H9 (cell line): Measurements from ENCODE around the gene YPEL1. TPM values are rescaled to one million over a fixed set of nuclear protein-coding genes. Genes with fewer than 3 reads are reported as not detected.

Experiments
- DNase-seq: peaks from one replicate; pipeline ENCODE4 v3.0.0-alpha.2; 2017
- H2AFZ ChIP-seq: one replicate; pipeline ENCODE4 v1.6.1; 2013; ENCODE audit warnings: mild to moderate bottlenecking, low read length, control low read depth, moderate library complexity
- H2AK5ac ChIP-seq: 2 replicates; pipeline ENCODE4 v1.6.1; 2013; ENCODE audit warnings: low read length, control low read depth, mixed read lengths; ENCODE audit not compliant: insufficient read length
- H2BK120ac ChIP-seq: one replicate; pipeline ENCODE4 v1.6.1; 2013; ENCODE audit warnings: low read depth, mild to moderate bottlenecking, low read length, control low read depth, inconsistent platforms; ENCODE audit not compliant: poor library complexity, severe bottlenecking
- H2BK12ac ChIP-seq: 2 replicates; pipeline ENCODE4 v1.6.1; 2013; ENCODE audit warnings: low read length, control low read depth, mixed read lengths, low read depth; ENCODE audit not compliant: insufficient read length
- H2BK15ac ChIP-seq: 2 replicates; pipeline ENCODE4 v1.6.1; 2013; ENCODE audit warnings: low read depth, low read length, control low read depth
- H2BK20ac ChIP-seq: one replicate; pipeline ENCODE4 v1.6.1; 2013; ENCODE audit warnings: low read depth, mild to moderate bottlenecking, low read length, control low read depth, inconsistent platforms; ENCODE audit not compliant: poor library complexity, severe bottlenecking
- H2BK5ac ChIP-seq: 2 replicates; pipeline ENCODE4 v1.6.1; 2013; ENCODE audit warnings: low read length, control low read depth, mixed read lengths; ENCODE audit not compliant: insufficient read length
- H3K14ac ChIP-seq: 2 replicates; pipeline ENCODE4 v1.6.1; 2013; ENCODE audit warnings: low read length, control low read depth; ENCODE audit not compliant: insufficient read depth
- H3K18ac ChIP-seq: 2 replicates; pipeline ENCODE4 v1.6.1; 2013; ENCODE audit warnings: low read depth, mild to moderate bottlenecking, mixed read lengths, low read length, control low read depth; ENCODE audit not compliant: insufficient read length
- H3K23ac ChIP-seq: 2 replicates; pipeline ENCODE4 v1.6.1; 2013; ENCODE audit warnings: low read length, control low read depth, mixed read lengths, low read depth; ENCODE audit not compliant: insufficient read length
- H3K23me2 ChIP-seq: 2 replicates; pipeline ENCODE4 v1.6.1; 2013; ENCODE audit warnings: low read depth, mild to moderate bottlenecking, mixed read lengths, low read length, control low read depth; ENCODE audit not compliant: insufficient read length, poor library complexity, severe bottlenecking
- H3K27ac ChIP-seq: 2 replicates; pipeline ENCODE4 v1.5.1; 2013; ENCODE audit warnings: low read length, control low read depth, mixed read lengths, low read depth; ENCODE audit not compliant: insufficient read length
- H3K27me3 ChIP-seq: 2 replicates; pipeline ENCODE4 v1.6.1; 2013; ENCODE audit warnings: low read length, control low read depth, inconsistent platforms; ENCODE audit not compliant: insufficient read depth
- H3K4ac ChIP-seq: 2 replicates; pipeline ENCODE4 v1.6.1; 2013; ENCODE audit warnings: low read depth, mild to moderate bottlenecking, control low read depth, inconsistent platforms, low read length, moderate library complexity
- H3K4me1 ChIP-seq: 2 replicates; pipeline ENCODE4 v1.6.1; 2013; ENCODE audit warnings: low read length, control low read depth, inconsistent platforms; ENCODE audit not compliant: insufficient read depth
- H3K4me2 ChIP-seq: 2 replicates; pipeline ENCODE4 v1.6.1; 2013; ENCODE audit warnings: low read length, control low read depth, mixed read lengths; ENCODE audit not compliant: insufficient read length, insufficient read depth
- H3K56ac ChIP-seq: 2 replicates; pipeline ENCODE4 v1.6.1; 2013; ENCODE audit warnings: low read depth, mild to moderate bottlenecking, mixed read lengths, low read length, control low read depth; ENCODE audit not compliant: insufficient read length
- H3K79me1 ChIP-seq: 2 replicates; pipeline ENCODE4 v1.6.1; 2013; ENCODE audit warnings: low read depth, mild to moderate bottlenecking, moderate library complexity, low read length, control low read depth, inconsistent platforms; ENCODE audit not compliant: insufficient read depth, poor library complexity, severe bottlenecking
- H3K79me2 ChIP-seq: 2 replicates; pipeline ENCODE4 v1.6.1; 2013; ENCODE audit warnings: low read length, control low read depth, inconsistent platforms; ENCODE audit not compliant: insufficient read depth
- H3K9ac ChIP-seq: 2 replicates; pipeline ENCODE4 v1.6.1; 2013; ENCODE audit warnings: low read length, control low read depth, mixed read lengths; ENCODE audit not compliant: insufficient read length; ENCODE audit errors: extremely low read depth
- H3K9me3 ChIP-seq: one replicate; pipeline ENCODE4 v1.6.1; 2013; ENCODE audit warnings: low read depth, low read length, inconsistent platforms; ENCODE audit not compliant: control insufficient read depth
- H3T11ph ChIP-seq: one replicate; pipeline ENCODE4 v1.6.1; 2013; ENCODE audit warnings: mild to moderate bottlenecking, low read length, control low read depth, inconsistent platforms
- H4K20me1 ChIP-seq: one replicate; pipeline ENCODE4 v1.6.1; 2013; ENCODE audit not compliant: control insufficient read depth, insufficient read length, insufficient read depth
- H4K5ac ChIP-seq: 2 replicates; pipeline ENCODE4 v1.6.1; 2013; ENCODE audit warnings: low read depth, mild to moderate bottlenecking, mixed read lengths, low read length, control low read depth; ENCODE audit not compliant: insufficient read length
- H4K8ac ChIP-seq: replicated peaks from 2 replicates; pipeline ENCODE4 v1.6.1; 2013; ENCODE audit warnings: low read length, control low read depth, mixed read lengths, low read depth; ENCODE audit not compliant: insufficient read length
- H4K91ac ChIP-seq: 2 replicates; pipeline ENCODE4 v1.6.1; 2013; ENCODE audit warnings: low read depth, mild to moderate bottlenecking, moderate library complexity, mixed read lengths, low read length, control low read depth; ENCODE audit not compliant: insufficient read length
- H3K27ac Mint-ChIP-seq, 3 experiments: 2 replicates in 2 of 3; 3 replicates in 1 of 3; pipeline ENCODE4 v1.8.0; 2020 to 2021; ENCODE audit warnings: mixed read lengths in 3 of 3, mild to moderate bottlenecking in 1 of 3, moderate library complexity in 1 of 3
- H3K27me3 Mint-ChIP-seq: 2 replicates; pipeline ENCODE4 v1.8.0; 2021; ENCODE audit warnings: low read depth, mild to moderate bottlenecking, moderate library complexity, mixed read lengths
- H3K36me3 Mint-ChIP-seq, 3 experiments: 2 replicates in 2 of 3; 3 replicates in 1 of 3; pipeline ENCODE4 v1.8.0; 2020 to 2021; ENCODE audit warnings: low read depth in 3 of 3, mixed read lengths in 3 of 3; ENCODE audit not compliant: insufficient read depth in 1 of 3
- H3K4me1 Mint-ChIP-seq, 2 experiments: 2 replicates each; pipeline ENCODE4 v1.8.0; 2020; ENCODE audit warnings: mixed read lengths in 2 of 2
- H3K4me3 Mint-ChIP-seq, 2 experiments: 2 replicates in 1 of 2; 3 replicates in 1 of 2; pipeline ENCODE4 v1.8.0; 2020 to 2021; ENCODE audit warnings: mild to moderate bottlenecking in 2 of 2, mixed read lengths in 2 of 2, moderate library complexity in 1 of 2
- H3K9me3 Mint-ChIP-seq, 2 experiments: 2 replicates in 1 of 2; 3 replicates in 1 of 2; pipeline ENCODE4 v1.8.0; 2020; ENCODE audit warnings: mild to moderate bottlenecking in 2 of 2, mixed read lengths in 2 of 2, moderate library complexity in 1 of 2
- WGBS: extraction: QIAGEN DNeasy Blood & Tissue Kit; methylation state at CpG from one replicate; pipeline ENCODE4 v1.1.7; 2013; ENCODE audit warnings: missing lambda C conversion rate, low lambda C conversion rate, mixed read lengths; ENCODE audit not compliant: insufficient read length; ENCODE audit errors: extremely low coverage; 5-methylcytosine and 5-hydroxymethylcytosine counted together
- total RNA-seq: library from RNA; stranded (reverse); gene quantifications from 2 replicates; pipeline ENCODE4 v1.2.1, GENCODE V29; 2021
- TF ChIP-seq, protein P1 (sequence below): fragments of 200-600 bp; sonication (generic); conservative IDR thresholded peaks from 3 replicates; pipeline ENCODE4 v1.8.0; 2021; ENCODE audit warnings: antibody characterized with exemption, mild to moderate bottlenecking

Gene YPEL1
- total RNA-seq, 1 experiment from 2014 or later = 5.4 TPM

DNA sequence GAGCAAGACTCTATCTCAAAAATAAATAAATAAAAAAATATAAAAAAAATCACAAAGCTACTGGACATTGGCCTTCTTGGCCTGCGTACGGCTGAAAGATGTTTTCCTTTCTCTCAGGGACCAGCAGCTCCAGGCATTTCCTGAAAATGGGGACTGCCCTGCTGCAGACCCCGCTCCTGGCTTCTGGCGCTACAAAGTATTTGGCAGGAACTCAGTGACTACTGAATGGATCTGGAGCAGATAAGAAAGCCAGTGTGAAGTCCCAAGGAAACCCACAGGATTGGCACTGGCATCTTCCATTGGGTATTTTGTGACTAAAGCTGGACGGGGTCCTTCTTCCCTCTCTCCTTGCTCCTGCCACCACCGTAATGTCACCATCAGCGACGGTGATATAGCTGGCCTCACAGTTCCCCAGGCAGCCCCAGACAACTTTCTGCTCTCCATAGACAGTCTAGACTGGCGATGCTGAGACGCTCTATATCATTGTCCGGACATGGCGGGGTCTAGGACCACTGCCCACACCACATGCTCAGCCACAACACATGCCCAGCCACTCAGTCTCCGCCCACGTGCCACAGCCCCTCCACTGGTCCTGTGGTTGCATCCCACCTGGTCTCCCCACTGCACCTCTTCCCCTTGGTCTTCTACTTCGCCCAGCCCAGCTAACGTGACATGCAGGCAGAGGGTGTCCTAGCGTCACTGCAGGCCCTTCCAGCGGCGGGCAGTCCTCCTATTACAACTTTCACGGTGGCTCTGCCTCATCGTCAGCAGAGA lies 22.7 kb upstream of the YPEL1 start:
- no CpG with 5 or more reads among the region's 21 CpGs for WGBS
- TF ChIP-seq, protein P1, sequence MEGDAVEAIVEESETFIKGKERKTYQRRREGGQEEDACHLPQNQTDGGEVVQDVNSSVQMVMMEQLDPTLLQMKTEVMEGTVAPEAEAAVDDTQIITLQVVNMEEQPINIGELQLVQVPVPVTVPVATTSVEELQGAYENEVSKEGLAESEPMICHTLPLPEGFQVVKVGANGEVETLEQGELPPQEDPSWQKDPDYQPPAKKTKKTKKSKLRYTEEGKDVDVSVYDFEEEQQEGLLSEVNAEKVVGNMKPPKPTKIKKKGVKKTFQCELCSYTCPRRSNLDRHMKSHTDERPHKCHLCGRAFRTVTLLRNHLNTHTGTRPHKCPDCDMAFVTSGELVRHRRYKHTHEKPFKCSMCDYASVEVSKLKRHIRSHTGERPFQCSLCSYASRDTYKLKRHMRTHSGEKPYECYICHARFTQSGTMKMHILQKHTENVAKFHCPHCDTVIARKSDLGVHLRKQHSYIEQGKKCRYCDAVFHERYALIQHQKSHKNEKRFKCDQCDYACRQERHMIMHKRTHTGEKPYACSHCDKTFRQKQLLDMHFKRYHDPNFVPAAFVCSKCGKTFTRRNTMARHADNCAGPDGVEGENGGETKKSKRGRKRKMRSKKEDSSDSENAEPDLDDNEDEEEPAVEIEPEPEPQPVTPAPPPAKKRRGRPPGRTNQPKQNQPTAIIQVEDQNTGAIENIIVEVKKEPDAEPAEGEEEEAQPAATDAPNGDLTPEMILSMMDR = no peak
- peaks cover 3 to 20% of the 10 kb centered on the region in 2 experiments; a peak in 3 of 4 replicates for H3K4me1 Mint-ChIP-seq

More for the DNA sequence above, 22.7 kb upstream of the YPEL1 start:
- Histone ChIP-seq H3K9ac (no peak overlapping the region), H2AFZ (no peak overlapping the region), H3K23me2 (no peaks in the 10 kb centered on the region), H4K8ac (no peak overlapping the region), H3K4me2 (no peak overlapping the region), H3K9me3 (no peaks in the 10 kb centered on the region), H4K91ac (no peak overlapping the region), H3K14ac (no peak overlapping the region), H2BK5ac (no peak overlapping the region), H3K79me1 (no peaks in the 10 kb centered on the region), H3K4me1 (0 out of 2 replicates have a peak, but pooled peaks cover 2% of the 10 kb centered on the region), H3K27ac (no peak overlapping the region), H2BK20ac (no peak overlapping the region), H3K79me2 (no peaks in the 10 kb centered on the region), H2BK12ac (no peak overlapping the region), H2AK5ac (no peak overlapping the region), H4K5ac (no peak overlapping the region), H3K56ac (no peak overlapping the region), H3K23ac (no peak overlapping the region), H3K18ac (no peak overlapping the region), H2BK120ac (no peak overlapping the region), H3T11ph (no peak overlapping the region), H3K27me3 (no peaks in the 10 kb centered on the region), H4K20me1 (no peaks in the 10 kb centered on the region), H2BK15ac (no peak overlapping the region), H3K4ac (no peak overlapping the region)
- Mint-ChIP-seq H3K27ac (peak overlapping the region in 2 of 3 experiments; percentile 15 to 20; a peak in 3 of 7 replicates), H3K4me3 (no peak overlapping the region), H3K9me3 (no peaks in the 10 kb centered on the region), H3K27me3 (no peaks in the 10 kb centered on the region; the same call in 1 of the 2 replicates), H3K36me3 (peaks cover 7 to 36% (median 25%) of the 10 kb centered on the region in 3 experiments; a peak in 5 of 7 replicates)
- DNase-seq = no peak
